GM12801 (cell line): ENCODE results near the gene DLGAP1.

Experiments
- CTCF ChIP-seq: IDR thresholded peaks from one replicate; pipeline ENCODE4 v1.5.1; 2011; ENCODE audit warnings: control low read depth; ENCODE audit not compliant: insufficient read length; ENCODE audit errors: extremely low read depth

Gene DLGAP1

GRCh38 chr18:4020026-4020425 lies 435.1 kb downstream of the DLGAP1 start:
- TF ChIP-seq CTCF = no peak

- TF ChIP-seq CTCF = no peak
Measured at GRCh38 chr18:4017480-4017879, 437.6 kb downstream of the DLGAP1 start.

GRCh38 chr18:4016391-4017049 lies 438.6 kb downstream of the DLGAP1 start:
- TF ChIP-seq CTCF = no peak

GRCh38 chr18:4007846-4008245 lies 447.3 kb downstream of the DLGAP1 start:
- no peak for TF ChIP-seq CTCF

GRCh38 chr18:4004183-4004829 lies 450.8 kb downstream of the DLGAP1 start:
- TF ChIP-seq CTCF = no peak

GRCh38 chr18:3998698-3999333 lies 456.3 kb downstream of the DLGAP1 start:
- TF ChIP-seq CTCF = no peak

GRCh38 chr18:3995476-3996102 lies 459.5 kb downstream of the DLGAP1 start:
- no peak for TF ChIP-seq CTCF
